ENCODE measurements around the gene USP40.

USP40 gene

GRCh38 chr2:233434666-233435330 is 131.8 kb downstream of the USP40 start:
- TF ChIP-seq POLR2A (IDR thresholded peaks at IDR 0.05; ENCODE audit: extremely low read depth, insufficient read length) (no peak), MYC (IDR thresholded peaks at IDR 0.05; ENCODE audit: low read depth, low read length) (no peak), MAX (IDR thresholded peaks at IDR 0.05; ENCODE audit: low read depth, low read length) (no peak), CTCF (IDR thresholded peaks at IDR 0.05; ENCODE audit: low read depth, low read length) (no peak)
- no peak for DNase-seq (ENCODE audit: low read depth)

GRCh38 chr2:233433794-233434193 is 132.8 kb downstream of the USP40 start:
- TF ChIP-seq MYC (IDR thresholded peaks at IDR 0.05; ENCODE audit: low read depth, low read length) (no peak), MAX (IDR thresholded peaks at IDR 0.05; ENCODE audit: low read depth, low read length) (no peak), POLR2A (IDR thresholded peaks at IDR 0.05; ENCODE audit: extremely low read depth, insufficient read length) (no peak), CTCF (IDR thresholded peaks at IDR 0.05; ENCODE audit: low read depth, low read length) (no peak)
- no peak for DNase-seq (ENCODE audit: low read depth)
- H3K4me3 ChIP-seq (ENCODE audit: low read depth, low read length), result no peak overlapping the region

More at GRCh38 chr2:233434666-233435330, 131.8 kb downstream of the USP40 start:
- H3K4me3 ChIP-seq (ENCODE audit: low read depth, low read length), result no peak overlapping the region

GRCh38 chr2:233433029-233433428 is 133.6 kb downstream of the USP40 start:
- TF ChIP-seq MAX (IDR thresholded peaks at IDR 0.05; ENCODE audit: low read depth, low read length) (no peak), CTCF (IDR thresholded peaks at IDR 0.05; ENCODE audit: low read depth, low read length) (no peak), POLR2A (IDR thresholded peaks at IDR 0.05; ENCODE audit: extremely low read depth, insufficient read length) (no peak), MYC (IDR thresholded peaks at IDR 0.05; ENCODE audit: low read depth, low read length) (no peak)
- DNase-seq (ENCODE audit: low read depth), result no peak
- H3K4me3 ChIP-seq (ENCODE audit: low read depth, low read length), result no peak overlapping the region

GRCh38 chr2:233430651-233431050 is 135.9 kb downstream of the USP40 start:
- DNase-seq (ENCODE audit: low read depth), result no peak
- H3K4me3 ChIP-seq (ENCODE audit: low read depth, low read length), result no peak overlapping the region
- no peak for TF ChIP-seq MYC (IDR thresholded peaks at IDR 0.05; ENCODE audit: low read depth, low read length)

- no peak for TF ChIP-seq MYC (IDR thresholded peaks at IDR 0.05; ENCODE audit: low read depth, low read length)
- DNase-seq (ENCODE audit: low read depth), result no peak
- H3K4me3 ChIP-seq (ENCODE audit: low read depth, low read length), result no peak overlapping the region
Measured at GRCh38 chr2:233430081-233430480, 136.5 kb downstream of the USP40 start.

- TF ChIP-seq MAX (IDR thresholded peaks at IDR 0.05; ENCODE audit: low read depth, low read length) (no peak), POLR2A (IDR thresholded peaks at IDR 0.05; ENCODE audit: extremely low read depth, insufficient read length) (no peak), MYC (IDR thresholded peaks at IDR 0.05; ENCODE audit: low read depth, low read length) (no peak)
- H3K4me3 ChIP-seq (ENCODE audit: low read depth, low read length), result no peak overlapping the region
- DNase-seq (ENCODE audit: low read depth), result no peak
Measured at GRCh38 chr2:233429175-233429897, 137.2 kb downstream of the USP40 start.

- H3K4me3 ChIP-seq (ENCODE audit: low read depth, low read length), result no peak overlapping the region
- no peak for DNase-seq (ENCODE audit: low read depth)
- TF ChIP-seq MYC (IDR thresholded peaks at IDR 0.05; ENCODE audit: low read depth, low read length) (no peak), MAX (IDR thresholded peaks at IDR 0.05; ENCODE audit: low read depth, low read length) (no peak), CTCF (IDR thresholded peaks at IDR 0.05; ENCODE audit: low read depth, low read length) (no peak)
Measured at GRCh38 chr2:233428438-233428837, 138.1 kb downstream of the USP40 start.

All from NB4 (cell line).